PC-9 (cell line): ENCODE measurements around the gene TCF12. TPM values are rescaled to one million over a fixed set of nuclear protein-coding genes. Genes with fewer than 3 reads are reported as not detected.

Source experiments
- BruUV-seq: library from RNA; stranded (reverse); fragments of 400-500 nt; replicated peaks from 2 replicates; lab custom pipeline; 2021; lab: Mats Ljungman, UMichigan
- CTCF ChIA-PET: fragments of 300-600 bp; sonication (Branson Sonifier 250); formaldehyde crosslinking; loops from one replicate; lab custom pipeline; 2022; ENCODE audit warnings: antibody characterized with exemption; lab: Charles Lee
- POLR2A ChIA-PET: fragments of 300-600 bp; sonication (Branson Sonifier 250); formaldehyde crosslinking; loops from one replicate; lab custom pipeline; 2022; ENCODE audit warnings: antibody characterized with exemption; ENCODE audit not compliant: unreplicated experiment; lab: Charles Lee
- DNase-seq, 2 experiments: peaks; one replicate each; pipeline versions ENCODE4 v3.0.0 to v3.0.0-alpha.2; 2015 to 2022; ENCODE audit warnings: mixed read lengths in 1 of 2
- H2AFZ ChIP-seq: fragments of 200-600 bp; sonication (generic); 2 replicates; pipeline ENCODE4 v1.8.1; 2017; ENCODE audit warnings: antibody characterized with exemption
- H3F3A ChIP-seq: fragments of 200-600 bp; sonication (generic); 2 replicates; pipeline ENCODE4 v1.8.1; 2017; ENCODE audit warnings: antibody characterized with exemption, mild to moderate bottlenecking, low read depth; ENCODE audit not compliant: insufficient read depth
- H3K27ac ChIP-seq: fragments of 200-600 bp; sonication (generic); 2 replicates; pipeline ENCODE4 v1.6.1; 2016; ENCODE audit warnings: mixed run types
- H3K27me3 ChIP-seq: fragments of 200-600 bp; sonication (generic); 2 replicates; pipeline ENCODE4 v1.6.1; 2016; ENCODE audit warnings: low read depth, mixed run types; ENCODE audit not compliant: insufficient read depth
- H3K36me3 ChIP-seq: fragments of 200-600 bp; sonication (generic); 2 replicates; pipeline ENCODE4 v1.6.1; 2016; ENCODE audit warnings: low read depth, mixed run types
- H3K4me1 ChIP-seq: fragments of 200-600 bp; sonication (generic); replicated peaks from 2 replicates; pipeline ENCODE4 v1.6.1; 2016; ENCODE audit warnings: mixed run types; ENCODE audit not compliant: insufficient read depth
- H3K4me2 ChIP-seq: fragments of 200-600 bp; sonication (generic); 2 replicates; pipeline ENCODE4 v1.6.1; 2017; ENCODE audit warnings: mixed run types
- H3K4me3 ChIP-seq: fragments of 200-600 bp; sonication (generic); 2 replicates; pipeline ENCODE4 v1.6.1; 2016; ENCODE audit warnings: mixed run types
- H3K79me2 ChIP-seq: fragments of 200-600 bp; sonication (generic); 2 replicates; pipeline ENCODE4 v1.6.1; 2017; ENCODE audit warnings: low read depth, mixed run types
- H3K9me2 ChIP-seq: fragments of 200-600 bp; sonication (generic); 2 replicates; pipeline ENCODE4 v1.8.1; 2017; ENCODE audit warnings: mild to moderate bottlenecking; ENCODE audit not compliant: insufficient read depth
- H3K9me3 ChIP-seq: fragments of 200-600 bp; sonication (generic); 2 replicates; pipeline ENCODE4 v1.8.1; 2016; ENCODE audit warnings: low read depth; ENCODE audit not compliant: insufficient read depth
- H4K20me1 ChIP-seq: fragments of 200-600 bp; sonication (generic); 2 replicates; pipeline ENCODE4 v1.8.1; 2017; ENCODE audit not compliant: insufficient read depth
- EZH2 ChIP-seq: fragments of 200-600 bp; sonication (generic); IDR thresholded peaks from 2 replicates; pipeline ENCODE4 v1.8.0; 2017; ENCODE audit warnings: antibody characterized with exemption, low read depth
- intact Hi-C: fragments of 100-400 bp; cut with micrococcal nuclease; formaldehyde crosslinking; loops from one replicate; pipeline ENCODE4 v1.10.0; 2022; ENCODE audit not compliant: unreplicated experiment
- total RNA-seq: library from RNA; stranded (reverse); gene quantifications from 2 replicates; pipeline ENCODE4 v1.2.3, GENCODE V29; 2021
- TF ChIP-seq, protein P1 (sequence below): fragments of 200-600 bp; sonication (generic); conservative IDR thresholded peaks from 2 replicates; pipeline ENCODE4 v1.6.1; 2017; ENCODE audit warnings: mixed run types, antibody characterized with exemption, mild to moderate bottlenecking, moderate library complexity

The TCF12 gene
- total RNA-seq, 1 experiment from 2014 or later, result 60.1 TPM

DNA sequence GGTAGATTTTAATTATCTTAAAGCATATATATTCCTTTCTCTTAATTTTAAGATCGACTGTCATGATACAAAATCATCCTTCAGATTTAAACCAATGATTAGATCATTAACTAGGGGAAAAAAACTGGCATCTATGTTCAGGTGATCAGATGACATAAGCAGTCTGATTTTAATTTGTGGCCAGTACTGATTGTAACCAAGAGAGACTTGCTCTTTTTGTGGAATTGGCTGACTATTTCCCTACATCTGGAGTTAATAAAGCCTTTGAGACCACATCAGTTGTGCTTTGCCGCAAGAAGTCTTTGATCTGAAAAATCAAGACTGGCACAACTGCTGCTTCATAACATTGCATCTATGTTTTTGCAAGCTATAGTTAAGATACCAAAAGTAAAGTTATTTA lies 309.5 kb downstream of the TCF12 start:
- Histone ChIP-seq H4K20me1 (0 out of 2 replicates have a peak, but pooled peaks cover 3% of the 10 kb centered on the region), H3F3A (no peaks in the 10 kb centered on the region), H3K27ac (no peak overlapping the region), H3K4me3 (no peak overlapping the region), H3K4me2 (no peak overlapping the region), H3K4me1 (no peaks in the 10 kb centered on the region), H3K9me3 (no peaks in the 10 kb centered on the region), H3K36me3 (no peaks in the 10 kb centered on the region), H3K79me2 (no peaks in the 10 kb centered on the region), H3K9me2 (no peaks in the 10 kb centered on the region), H3K27me3 (no peaks in the 10 kb centered on the region), H2AFZ (no peak overlapping the region)
- TF ChIP-seq, protein P1, sequence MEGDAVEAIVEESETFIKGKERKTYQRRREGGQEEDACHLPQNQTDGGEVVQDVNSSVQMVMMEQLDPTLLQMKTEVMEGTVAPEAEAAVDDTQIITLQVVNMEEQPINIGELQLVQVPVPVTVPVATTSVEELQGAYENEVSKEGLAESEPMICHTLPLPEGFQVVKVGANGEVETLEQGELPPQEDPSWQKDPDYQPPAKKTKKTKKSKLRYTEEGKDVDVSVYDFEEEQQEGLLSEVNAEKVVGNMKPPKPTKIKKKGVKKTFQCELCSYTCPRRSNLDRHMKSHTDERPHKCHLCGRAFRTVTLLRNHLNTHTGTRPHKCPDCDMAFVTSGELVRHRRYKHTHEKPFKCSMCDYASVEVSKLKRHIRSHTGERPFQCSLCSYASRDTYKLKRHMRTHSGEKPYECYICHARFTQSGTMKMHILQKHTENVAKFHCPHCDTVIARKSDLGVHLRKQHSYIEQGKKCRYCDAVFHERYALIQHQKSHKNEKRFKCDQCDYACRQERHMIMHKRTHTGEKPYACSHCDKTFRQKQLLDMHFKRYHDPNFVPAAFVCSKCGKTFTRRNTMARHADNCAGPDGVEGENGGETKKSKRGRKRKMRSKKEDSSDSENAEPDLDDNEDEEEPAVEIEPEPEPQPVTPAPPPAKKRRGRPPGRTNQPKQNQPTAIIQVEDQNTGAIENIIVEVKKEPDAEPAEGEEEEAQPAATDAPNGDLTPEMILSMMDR, result no peak
- no peak for TF ChIP-seq EZH2
- no TSS peak for BruUV-seq
- intact Hi-C loops, result no loop called here
- DNase-seq, result no peak
- CTCF ChIA-PET, result no interaction called here
- POLR2A ChIA-PET, result no interaction called here

DNA sequence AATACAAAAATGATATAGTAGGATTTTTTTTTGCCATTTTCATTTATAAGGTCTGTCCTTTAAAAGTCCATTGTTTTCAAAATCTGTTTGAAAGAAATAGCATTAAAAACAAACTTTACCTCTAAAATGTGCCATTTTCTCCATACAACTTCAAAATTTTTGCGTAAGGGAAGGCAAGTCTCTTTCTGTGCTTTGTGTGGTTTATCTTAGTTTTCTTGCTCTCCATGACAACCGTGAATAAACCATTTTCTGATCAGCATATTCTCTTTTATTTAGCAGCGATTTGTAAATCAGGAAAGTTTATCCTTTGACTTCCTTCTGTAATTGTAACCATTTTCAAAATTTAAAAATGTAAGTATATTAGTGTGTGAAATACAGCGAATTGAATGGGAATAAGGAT lies 310.0 kb downstream of the TCF12 start:
- H3K36me3 ChIP-seq, result no peaks in the 10 kb centered on the region
- 0 out of 2 replicates have a peak, but pooled peaks cover 3% of the 10 kb centered on the region for H4K20me1 ChIP-seq
- H2AFZ ChIP-seq, result no peak overlapping the region
- CTCF ChIA-PET, result no interaction called here
- no peak overlapping the region for H3K4me3 ChIP-seq
- no peaks in the 10 kb centered on the region for H3K9me2 ChIP-seq
- DNase-seq, result no peak
- POLR2A ChIA-PET, result no interaction called here
- no peak overlapping the region for H3K27ac ChIP-seq
- intact Hi-C loops, result no loop called here
- H3F3A ChIP-seq, result no peaks in the 10 kb centered on the region
- no peaks in the 10 kb centered on the region for H3K9me3 ChIP-seq
- TF ChIP-seq EZH2, result no peak
- TF ChIP-seq, protein P1, result no peak
- H3K4me1 ChIP-seq, result no peaks in the 10 kb centered on the region
- H3K4me2 ChIP-seq, result no peak overlapping the region
- no peaks in the 10 kb centered on the region for H3K79me2 ChIP-seq
- BruUV-seq, result no TSS peak
- no peaks in the 10 kb centered on the region for H3K27me3 ChIP-seq

DNA sequence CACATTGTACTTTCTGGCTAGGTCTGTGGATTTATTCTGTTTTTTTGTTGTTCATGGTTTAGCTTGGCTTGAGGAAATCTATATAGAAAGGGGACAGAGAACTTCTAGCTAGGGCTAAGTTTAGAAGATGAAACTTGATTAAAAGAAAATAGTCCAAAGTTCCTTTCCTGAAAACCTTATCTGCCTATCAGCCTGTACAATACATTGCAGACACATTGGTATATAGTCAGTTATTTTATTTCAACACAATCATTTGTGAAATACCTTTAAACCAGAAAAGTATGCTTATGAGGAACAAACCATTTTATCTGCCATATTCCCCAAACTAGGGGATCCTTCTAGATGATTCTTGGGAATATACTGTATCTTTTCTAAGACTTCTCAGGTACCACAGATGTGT lies 310.6 kb downstream of the TCF12 start:
- Histone ChIP-seq H3F3A (no peaks in the 10 kb centered on the region), H2AFZ (no peak overlapping the region), H4K20me1 (0 out of 2 replicates have a peak, but pooled peaks cover 3% of the 10 kb centered on the region), H3K4me2 (no peak overlapping the region), H3K27ac (no peak overlapping the region), H3K36me3 (no peaks in the 10 kb centered on the region), H3K9me2 (no peaks in the 10 kb centered on the region), H3K4me3 (no peak overlapping the region), H3K27me3 (no peaks in the 10 kb centered on the region), H3K79me2 (no peaks in the 10 kb centered on the region), H3K4me1 (no peaks in the 10 kb centered on the region), H3K9me3 (no peaks in the 10 kb centered on the region)
- BruUV-seq, result no TSS peak
- no peak for TF ChIP-seq EZH2
- TF ChIP-seq, protein P1, result no peak
- CTCF ChIA-PET, result no interaction called here
- intact Hi-C loops, result no loop called here
- POLR2A ChIA-PET, result interaction anchor here (0.7 kb wide), 1 partner anchor 99 kb away, joined by 8 read pairs; no protein-coding TSS in a partner anchor
- no peak for DNase-seq
